Measurements from ENCODE around the gene AZU1.
"Not testable (repeated sequence)": the region's sequence is repeated elsewhere in the genome, so short reads cannot be mapped to it uniquely, and the experiment has no call there.

The AZU1 gene

GRCh38 chr19:820212-820611 lies 7.4 kb upstream of the AZU1 start:
- DNase-seq; in situ Hi-C loops (cut with HindIII; ENCODE audit: low pct_ligation_motif_present, low pct_unique_long_range_greater_than_20kb, low sequenced_read_pairs): not testable (repeated sequence)

- in situ Hi-C loops (cut with HindIII; ENCODE audit: low pct_ligation_motif_present, low pct_unique_long_range_greater_than_20kb, low sequenced_read_pairs) = no loop called here
- no peak for DNase-seq
Observed at GRCh38 chr19:821231-821824, 6.3 kb upstream of the AZU1 start.

DNA sequence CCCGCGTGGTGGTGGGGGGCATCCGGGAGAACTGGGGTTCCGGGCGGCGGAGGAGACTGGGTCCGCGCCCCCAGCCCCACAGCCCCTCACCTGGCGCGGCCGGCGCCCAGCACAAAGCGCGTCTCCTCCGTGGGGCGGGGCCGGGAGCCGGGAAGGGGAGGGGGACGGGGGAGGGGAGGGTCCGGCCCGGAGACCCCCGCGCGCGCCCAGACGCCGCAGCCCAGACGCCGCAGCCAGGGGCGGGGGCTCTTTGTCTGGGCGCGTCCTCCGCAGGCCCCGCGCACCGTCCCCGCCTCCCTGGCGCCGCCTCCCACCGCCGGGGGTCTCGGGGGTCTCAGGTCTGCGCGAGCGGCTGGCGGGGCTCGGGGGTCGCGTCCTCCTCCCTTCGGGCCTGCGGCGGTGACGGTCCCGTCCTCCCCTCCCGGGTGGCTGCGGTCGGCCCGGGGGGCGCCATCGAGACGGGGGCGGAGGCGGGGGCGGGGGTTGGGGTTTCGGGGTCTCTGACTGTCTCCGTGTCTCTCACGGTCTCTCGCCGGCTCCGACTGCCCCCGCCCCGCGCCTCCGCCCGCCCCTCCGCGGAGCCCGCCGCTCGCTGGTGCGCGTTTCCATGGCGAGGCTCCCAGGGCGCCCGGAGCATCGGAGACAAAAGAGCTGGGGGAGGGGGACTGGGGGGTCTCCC lies 5.7 kb upstream of the AZU1 start, which contains the start of gene PLPPR3:
Gene PLPPR3 (minus strand): TSS at position 131 of the 679 bp plus-strand sequence. CDS start 396 bp downstream, outside the sequence.
- DNase-seq = no peak
- in situ Hi-C loops (cut with HindIII; ENCODE audit: low pct_ligation_motif_present, low pct_unique_long_range_greater_than_20kb, low sequenced_read_pairs) = no loop called here

GRCh38 chr19:823565-824121 lies 4.0 kb upstream of the AZU1 start:
- in situ Hi-C loops (cut with HindIII; ENCODE audit: low pct_ligation_motif_present, low pct_unique_long_range_greater_than_20kb, low sequenced_read_pairs) = no loop called here
- DNase-seq = no peak

DNA sequence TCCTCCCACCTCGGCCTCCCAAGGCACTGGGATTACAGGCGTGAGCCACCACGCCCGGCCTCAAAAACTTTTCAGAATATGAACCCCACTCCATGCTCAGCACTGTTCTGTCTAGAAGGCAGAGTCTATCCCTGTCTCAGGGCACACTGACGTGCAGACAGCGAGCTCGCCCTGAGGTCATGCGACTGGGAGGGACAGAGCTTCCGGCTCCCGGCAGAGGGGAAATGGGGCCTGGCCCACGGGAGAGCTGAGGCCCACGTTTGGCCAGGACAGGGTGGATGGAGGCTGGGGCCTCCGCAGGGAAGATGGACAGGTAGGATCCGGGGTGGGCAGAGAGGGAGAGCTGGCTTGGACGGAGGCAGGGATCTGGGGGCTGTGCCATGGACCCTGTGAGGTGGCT lies 2.8 kb upstream of the AZU1 start:
- in situ Hi-C loops (cut with HindIII; ENCODE audit: low pct_ligation_motif_present, low pct_unique_long_range_greater_than_20kb, low sequenced_read_pairs) = no loop called here
- DNase-seq = no peak

DNA sequence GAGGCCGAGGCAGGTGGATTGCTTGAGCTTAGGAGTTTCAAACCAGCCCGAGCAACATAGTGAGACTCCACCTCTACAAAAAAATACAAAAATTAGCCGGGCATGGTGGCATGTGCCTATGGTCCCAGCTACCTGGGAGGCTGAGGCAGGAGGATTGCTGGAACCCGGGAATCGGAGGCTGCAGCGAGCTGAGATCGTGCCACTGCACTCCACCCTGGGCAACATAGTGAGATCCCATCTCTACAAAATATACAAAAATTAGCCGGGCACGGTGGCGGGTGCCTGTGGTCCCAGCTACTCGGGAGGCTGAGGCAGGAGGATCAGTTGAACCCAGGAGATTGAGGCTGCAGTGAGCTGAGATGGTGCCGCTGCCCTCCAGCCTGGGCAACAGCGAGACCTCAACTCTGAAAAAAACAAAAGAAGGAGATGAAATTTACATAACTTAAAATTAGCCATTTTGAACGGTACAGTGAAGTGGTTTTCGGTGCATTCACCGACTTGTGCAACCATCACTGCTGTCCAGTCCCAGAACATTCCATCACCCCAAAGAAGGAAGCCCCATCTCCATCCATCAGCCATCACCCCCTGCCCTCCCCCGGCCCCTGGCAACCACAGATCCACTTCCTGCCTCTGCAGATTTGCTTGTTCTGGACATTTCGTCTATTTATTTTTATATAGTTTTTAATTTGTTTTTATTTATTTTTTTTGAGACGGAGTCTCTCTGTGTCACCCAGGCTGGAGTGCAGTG lies 1.6 kb upstream of the AZU1 start:
- in situ Hi-C loops (cut with HindIII; ENCODE audit: low pct_ligation_motif_present, low pct_unique_long_range_greater_than_20kb, low sequenced_read_pairs) = no loop called here

DNA sequence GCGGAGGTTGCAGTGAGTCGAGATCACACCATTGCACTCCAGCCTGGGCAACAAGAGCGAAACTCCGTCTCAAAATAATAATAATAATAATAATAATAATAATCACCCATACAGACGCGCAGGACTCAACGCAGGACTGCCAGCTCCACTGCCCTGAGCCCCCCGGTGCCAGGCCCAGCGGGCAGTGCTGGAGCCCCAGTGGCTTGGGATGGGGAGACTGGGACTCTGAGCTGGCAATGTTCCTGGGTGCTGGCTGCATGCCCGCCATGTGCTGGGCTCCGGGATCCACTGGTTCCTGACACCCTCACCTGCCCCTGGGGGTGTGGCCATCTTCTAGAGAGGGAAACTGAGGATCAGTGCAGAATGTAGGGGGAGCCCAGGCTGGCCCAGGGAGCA lies 325 bp upstream of the AZU1 start:
- in situ Hi-C loops (cut with HindIII; ENCODE audit: low pct_ligation_motif_present, low pct_unique_long_range_greater_than_20kb, low sequenced_read_pairs) = no loop called here
- no peak for DNase-seq

More for the DNA sequence above, 1.6 kb upstream of the AZU1 start:
- no peak for DNase-seq

GRCh38 chr19:829129-829758 lies 1.6 kb downstream of the AZU1 start:
- DNase-seq = no peak
- in situ Hi-C loops (cut with HindIII; ENCODE audit: low pct_ligation_motif_present, low pct_unique_long_range_greater_than_20kb, low sequenced_read_pairs) = no loop called here

DNA sequence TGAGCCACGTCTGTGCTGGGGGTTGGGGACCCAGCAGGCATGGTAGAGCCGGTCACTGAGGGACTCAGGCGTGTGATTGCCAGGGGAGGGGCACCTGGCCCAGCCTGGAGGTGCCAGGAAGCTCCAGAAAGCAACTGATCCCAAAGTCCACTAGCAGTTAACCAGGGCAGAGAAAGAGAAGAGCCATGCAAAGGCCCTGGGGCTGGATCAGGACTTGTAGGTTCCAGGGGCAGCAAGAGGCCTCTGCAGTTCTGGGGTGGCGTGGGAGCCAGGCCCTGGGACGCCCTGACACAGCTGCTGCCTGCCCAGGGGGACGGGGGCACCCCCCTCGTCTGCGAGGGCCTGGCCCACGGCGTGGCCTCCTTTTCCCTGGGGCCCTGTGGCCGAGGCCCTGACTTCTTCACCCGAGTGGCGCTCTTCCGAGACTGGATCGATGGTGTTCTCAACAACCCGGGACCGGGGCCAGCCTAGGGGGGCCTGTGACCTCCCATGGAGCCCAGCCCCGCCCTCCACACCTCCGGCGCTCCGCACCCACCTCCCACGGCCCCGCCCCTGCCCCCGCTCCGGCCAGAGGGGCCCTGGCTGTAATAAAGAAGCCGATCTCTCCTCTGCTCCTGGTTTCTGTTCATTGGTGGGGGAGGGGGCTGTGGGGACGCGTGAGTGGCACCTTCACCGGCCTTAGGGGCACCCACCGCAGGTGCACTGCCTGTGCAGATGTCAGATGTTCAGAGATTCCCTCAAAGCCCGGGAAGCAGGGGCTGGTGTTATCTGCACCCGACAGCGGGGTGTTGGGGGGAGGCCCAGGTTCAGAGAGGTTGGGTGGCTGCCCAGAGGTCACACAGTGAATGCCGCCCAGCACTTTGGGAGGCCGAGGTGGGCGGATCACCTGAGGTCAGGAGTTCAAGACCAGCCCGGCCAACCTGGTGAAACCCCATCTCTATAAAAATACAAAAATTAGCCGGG lies 4.1 kb downstream of the AZU1 start:
- in situ Hi-C loops (cut with HindIII; ENCODE audit: low pct_ligation_motif_present, low pct_unique_long_range_greater_than_20kb, low sequenced_read_pairs) = no loop called here

GRCh38 chr19:834216-834615 lies 6.6 kb downstream of the AZU1 start:
- DNase-seq = no peak
- in situ Hi-C loops (cut with HindIII; ENCODE audit: low pct_ligation_motif_present, low pct_unique_long_range_greater_than_20kb, low sequenced_read_pairs) = no loop called here

More for the DNA sequence above, 4.1 kb downstream of the AZU1 start:
- DNase-seq = no peak

GRCh38 chr19:835210-835810 lies 7.7 kb downstream of the AZU1 start:
- DNase-seq = no peak
- in situ Hi-C loops (cut with HindIII; ENCODE audit: low pct_ligation_motif_present, low pct_unique_long_range_greater_than_20kb, low sequenced_read_pairs) = no loop called here

- in situ Hi-C loops (cut with HindIII; ENCODE audit: low pct_ligation_motif_present, low pct_unique_long_range_greater_than_20kb, low sequenced_read_pairs) = no loop called here
- no peak for DNase-seq
Observed at GRCh38 chr19:840519-841206, 13.0 kb downstream of the AZU1 start, which contains the start of gene PRTN3. Gene PRTN3 (plus strand): TSS chr19:840999. CDS start chr19:841009, 10 bp downstream.

DNA sequence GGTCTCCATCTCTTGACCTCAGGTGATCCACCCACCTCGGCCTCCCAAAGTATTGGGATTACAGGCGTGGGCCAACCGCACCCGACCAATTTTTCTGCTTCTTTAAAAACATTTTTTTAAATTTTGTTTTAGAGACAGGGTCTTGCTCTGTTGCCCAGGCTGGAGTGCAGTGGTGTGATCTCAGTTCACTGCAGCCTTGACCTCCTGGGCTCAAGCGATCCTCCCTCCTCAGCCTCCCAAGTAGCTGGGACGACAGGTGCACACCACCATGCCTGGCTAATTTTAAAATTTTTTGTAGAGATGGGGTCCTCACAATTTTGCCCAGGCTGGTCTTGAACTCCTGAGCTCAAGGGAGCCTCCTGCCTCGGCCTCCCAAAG lies 15.2 kb downstream of the AZU1 start:
- DNase-seq; in situ Hi-C loops (cut with HindIII; ENCODE audit: low pct_ligation_motif_present, low pct_unique_long_range_greater_than_20kb, low sequenced_read_pairs): not testable (repeated sequence)

- in situ Hi-C loops (cut with HindIII; ENCODE audit: low pct_ligation_motif_present, low pct_unique_long_range_greater_than_20kb, low sequenced_read_pairs) = no loop called here
- DNase-seq = peak; percentile 22
Observed at GRCh38 chr19:843180-843835, 15.7 kb downstream of the AZU1 start.

DNA sequence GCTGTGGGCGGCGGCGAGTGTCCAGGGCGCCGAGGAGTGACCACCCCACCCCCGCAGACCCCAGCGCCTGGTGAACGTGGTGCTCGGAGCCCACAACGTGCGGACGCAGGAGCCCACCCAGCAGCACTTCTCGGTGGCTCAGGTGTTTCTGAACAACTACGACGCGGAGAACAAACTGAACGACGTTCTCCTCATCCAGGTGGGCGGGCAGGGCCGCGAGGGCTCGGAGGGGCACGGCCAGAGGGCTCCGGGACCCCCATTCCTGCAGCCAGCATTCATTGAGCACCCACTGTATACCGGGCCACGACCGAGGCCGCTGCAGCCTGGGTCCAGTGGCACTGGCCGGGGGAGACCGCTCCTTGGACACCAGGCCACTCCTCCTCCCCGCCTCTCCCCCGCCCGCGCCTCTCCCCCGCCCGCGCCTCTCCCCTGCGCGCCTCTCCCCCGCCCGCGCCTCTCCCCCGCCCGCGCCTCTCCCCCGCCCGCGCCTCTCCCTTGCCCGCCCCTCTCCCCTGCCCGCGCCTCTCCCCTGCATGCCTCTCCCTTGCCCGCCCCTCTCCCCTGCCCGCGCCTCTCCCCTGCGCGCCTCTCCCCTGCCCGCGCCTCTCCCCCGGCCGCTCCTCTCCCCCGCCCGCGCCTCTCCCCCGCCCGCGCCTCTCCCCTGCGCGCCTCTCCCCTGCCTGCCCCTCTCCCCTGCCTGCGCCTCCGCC lies 16.4 kb downstream of the AZU1 start:
- in situ Hi-C loops (cut with HindIII; ENCODE audit: low pct_ligation_motif_present, low pct_unique_long_range_greater_than_20kb, low sequenced_read_pairs) = no loop called here
- DNase-seq = no peak

DNA sequence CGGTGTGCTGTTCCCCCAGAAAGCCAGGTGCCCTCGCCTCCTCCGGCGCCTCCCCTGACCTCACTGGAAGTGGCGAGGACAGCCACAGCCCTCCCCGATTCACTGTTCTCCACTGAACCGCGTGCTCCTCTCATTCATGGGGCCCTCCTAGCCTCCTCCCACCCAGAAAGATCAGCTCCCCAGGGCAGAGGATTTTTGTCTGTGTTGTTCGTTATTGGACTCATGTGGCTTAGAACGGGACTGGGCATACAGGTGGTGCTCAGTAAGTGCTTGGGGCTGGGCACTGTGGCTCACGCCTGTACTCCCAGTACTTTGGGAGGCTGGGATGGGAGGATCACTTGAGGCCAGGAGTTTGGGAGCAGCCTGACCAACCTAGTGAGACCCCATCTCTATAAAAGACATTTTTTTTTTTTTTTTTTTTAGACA lies 16.9 kb downstream of the AZU1 start:
- in situ Hi-C loops (cut with HindIII; ENCODE audit: low pct_ligation_motif_present, low pct_unique_long_range_greater_than_20kb, low sequenced_read_pairs) = no loop called here

More for the DNA sequence above, 16.9 kb downstream of the AZU1 start:
- DNase-seq = no peak

Data from ACHN (cell line).